ENCODE data around the gene USP48.

USP48 gene

GRCh38 chr1:21666576-21667320 lies 116.2 kb downstream of the USP48 start:
- no peak for TF ChIP-seq CTCF (IDR thresholded peaks at IDR 0.05; ENCODE audit: extremely low read depth, missing control alignments)
- DNase-seq (ENCODE audit: low spot score), result no peak

- TF ChIP-seq CTCF (IDR thresholded peaks at IDR 0.05; ENCODE audit: extremely low read depth, missing control alignments), result no peak
- DNase-seq (ENCODE audit: low spot score), result no peak
These were observed 117.0 kb downstream of the USP48 start for GRCh38 chr1:21665711-21666575.

- DNase-seq (ENCODE audit: low spot score), result no peak
- no peak for TF ChIP-seq CTCF (IDR thresholded peaks at IDR 0.05; ENCODE audit: extremely low read depth, missing control alignments)
These were observed 118.0 kb downstream of the USP48 start for GRCh38 chr1:21664806-21665588.

- no peak for TF ChIP-seq CTCF (IDR thresholded peaks at IDR 0.05; ENCODE audit: extremely low read depth, missing control alignments)
- no peak for DNase-seq (ENCODE audit: low spot score)
These were observed 118.8 kb downstream of the USP48 start for GRCh38 chr1:21663951-21664805.

- no peak for DNase-seq (ENCODE audit: low spot score)
- no peak for TF ChIP-seq CTCF (IDR thresholded peaks at IDR 0.05; ENCODE audit: extremely low read depth, missing control alignments)
These were observed 119.5 kb downstream of the USP48 start for GRCh38 chr1:21663248-21663950.

Data from GM20000 (cell line).